Airway epithelial cell (primary cell): ENCODE measurements around the gene CSNK1G1. TPM values are rescaled to one million over a fixed set of nuclear protein-coding genes. Genes with fewer than 3 reads are reported as not detected.

Experiments
- total RNA-seq: library from RNA; depleted of rRNA; stranded (reverse); fragments of >200 nt; gene quantifications from 2 replicates; pipeline ENCODE4 v1.2.3, GENCODE V29; 2015

The CSNK1G1 gene
- total RNA-seq, result 13.7 and 20.7 TPM in 2 replicates

GRCh38 chr15:64355944-64356709 is at the start of gene CSNK1G1:
CSNK1G1 (minus strand) TSS chr15:64356173; CDS start chr15:64300499, 55,674 bp downstream.

GRCh38 chr15:64387562-64388168 is 31.7 kb upstream of the CSNK1G1 start, which contains the start of gene TRIP4:
TRIP4 (plus strand) TSS chr15:64387836; CDS start chr15:64387864, 28 bp downstream.

GRCh38 chr15:64381000-64381751 is 25.2 kb upstream of the CSNK1G1 start, which contains the start of gene PCLAF:
PCLAF (minus strand) TSS chr15:64381441; CDS start chr15:64381371, 70 bp downstream.

GRCh38 chr15:64162869-64163658 is 192.9 kb downstream of the CSNK1G1 start, which contains the start of gene PPIB:
PPIB (minus strand) TSS chr15:64163022; CDS start chr15:64162986, 36 bp downstream.

GRCh38 chr15:64151727-64152506 is 204.1 kb downstream of the CSNK1G1 start, which contains the start of gene SNX22:
SNX22 (plus strand) TSS chr15:64151731; CDS start chr15:64151776, 45 bp downstream.

Other genes with a start within 250 kb of the CSNK1G1 start
- 0.05 and 0.35 TPM in 2 replicates for gene SNX22, start 204.4 kb downstream of the CSNK1G1 start, total RNA-seq
- gene PPIB, start 193.2 kb downstream of the CSNK1G1 start, total RNA-seq, result 559 and 574 TPM in 2 replicates
- 31.2 and 54.0 TPM in 2 replicates for gene PCLAF, start 25.3 kb upstream of the CSNK1G1 start, total RNA-seq
- gene TRIP4, start 31.7 kb upstream of the CSNK1G1 start, total RNA-seq, result 5.9 and 7.8 TPM in 2 replicates
- gene ZNF609, start 104.4 kb upstream of the CSNK1G1 start, total RNA-seq, result 10.6 and 13.8 TPM in 2 replicates